Stimulated activated CD4-positive, alpha-beta T cell treated with anti-CD3 and anti-CD28 coated beads, Interleukin-2, amount 100 ng/mL, for 48 hours (primary cell): ENCODE results near the gene ZNF649.
"Not testable (repeated sequence)": the region's sequence is repeated elsewhere in the genome, so short reads cannot be mapped to it uniquely, and the experiment has no call there.

ENCODE experiments used
- DNase-seq, 2 donors: peaks; one replicate each; pipeline ENCODE4 v3.0.0-alpha.2; 2020

ZNF649 gene

GRCh38 chr19:51904331-51905165 lies at the start of gene ZNF649:
TSS of gene ZNF649 (minus strand) at chr19:51905017. CDS start at chr19:51900107, 4,910 bp downstream.
- DNase-seq: peak; percentile 74 to 77

- DNase-seq: no peak
These were observed 44.2 kb upstream of the ZNF649 start for GRCh38 chr19:51948975-51949374.

GRCh38 chr19:51946602-51947001 lies 41.8 kb upstream of the ZNF649 start:
- no peak for DNase-seq

- DNase-seq: no peak
These were observed 40.2 kb upstream of the ZNF649 start for GRCh38 chr19:51944798-51945552.

GRCh38 chr19:51938936-51939335 lies 34.1 kb upstream of the ZNF649 start:
- DNase-seq: no peak

GRCh38 chr19:51931921-51932320 lies 27.1 kb upstream of the ZNF649 start:
- DNase-seq: no peak

DNA sequence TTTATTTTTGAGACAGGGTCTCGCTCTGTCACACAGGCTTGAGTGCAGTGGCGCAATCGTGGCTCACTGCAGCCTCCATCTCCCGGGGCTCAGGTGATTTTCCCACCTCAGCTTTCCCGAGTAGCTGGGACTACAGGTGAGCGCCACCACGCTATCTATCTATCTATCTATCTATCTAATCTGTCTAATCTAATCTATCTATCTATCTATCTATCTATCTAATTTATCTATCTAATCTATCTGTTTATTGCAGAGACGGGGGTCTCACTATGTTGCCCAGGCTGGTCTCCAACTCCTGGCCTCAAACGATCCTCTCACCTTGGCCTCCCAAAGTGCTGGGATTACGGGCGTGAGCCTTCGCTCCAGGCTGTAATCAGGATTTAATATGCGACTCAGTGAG lies 23.0 kb upstream of the ZNF649 start:
- no peak for DNase-seq

DNA sequence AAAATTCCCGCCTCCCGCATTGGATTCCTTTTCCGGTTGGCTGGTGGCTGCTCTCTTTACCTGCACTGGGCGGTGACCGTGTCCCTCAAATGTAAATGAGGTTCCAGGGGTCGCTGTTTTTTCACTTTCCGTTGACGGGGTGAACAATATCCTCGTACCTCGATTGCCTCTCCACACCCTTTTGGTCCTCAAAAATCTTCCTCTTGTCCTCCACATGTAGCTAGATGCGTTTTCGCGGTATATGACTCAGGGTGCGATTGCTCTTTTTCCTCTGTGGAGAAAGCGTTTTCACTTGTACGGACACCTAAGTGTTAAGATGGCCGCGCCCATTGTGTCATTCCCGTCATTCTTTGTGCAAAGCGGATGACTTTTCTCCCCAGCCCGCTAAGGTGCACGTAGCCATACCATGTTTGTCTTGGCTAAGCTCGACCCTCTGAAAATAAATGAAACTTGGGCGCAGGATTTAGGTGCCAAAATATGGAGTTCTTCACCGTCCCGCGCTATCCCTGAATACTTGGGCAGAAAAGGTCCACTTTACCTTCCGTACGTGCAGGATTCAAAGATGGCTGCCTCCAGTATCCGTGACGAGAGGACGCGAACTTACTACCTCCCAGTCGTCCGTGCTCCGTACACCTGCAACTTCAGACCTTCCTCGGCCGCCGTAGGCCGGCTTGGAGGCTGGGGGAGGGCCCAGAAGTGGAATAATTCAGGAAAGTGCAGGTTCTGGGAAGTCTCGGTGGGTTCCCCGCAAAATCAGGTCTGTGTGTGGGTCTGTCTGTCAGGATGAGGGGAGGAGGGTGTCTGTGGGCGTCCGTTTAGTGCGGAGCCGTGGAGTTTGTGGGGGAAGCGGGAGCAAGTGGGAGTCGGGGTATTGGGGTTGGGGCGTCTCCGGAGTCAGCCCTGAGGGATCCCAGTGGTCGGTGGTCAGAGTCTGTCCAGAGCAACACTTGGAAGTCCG lies 22.2 kb upstream of the ZNF649 start, which contains the start of gene ZNF613:
ZNF613 (plus strand) TSS at position 689 of the 958 bp plus-strand sequence. CDS start 8,749 bp downstream, outside the sequence.
- DNase-seq: peak; percentile 73 to 74

DNA sequence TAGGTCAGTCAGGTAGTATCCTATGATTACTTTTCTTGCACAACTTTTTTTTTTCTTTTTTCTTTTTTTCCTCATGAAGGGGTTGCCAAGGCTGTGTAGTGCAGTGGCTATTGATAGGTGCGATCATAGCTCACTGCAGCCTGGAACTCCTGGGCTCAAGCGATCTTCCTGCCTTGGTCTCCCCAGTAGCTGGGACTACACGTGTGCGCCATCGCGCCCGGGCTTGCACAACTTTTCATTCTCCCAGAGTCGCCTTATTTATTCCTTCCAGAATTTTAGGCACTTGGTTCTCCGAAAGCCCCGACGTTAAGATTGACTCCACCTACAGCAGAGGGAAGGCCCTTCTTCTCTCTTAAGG lies 21.6 kb upstream of the ZNF649 start:
- no peak for DNase-seq

DNA sequence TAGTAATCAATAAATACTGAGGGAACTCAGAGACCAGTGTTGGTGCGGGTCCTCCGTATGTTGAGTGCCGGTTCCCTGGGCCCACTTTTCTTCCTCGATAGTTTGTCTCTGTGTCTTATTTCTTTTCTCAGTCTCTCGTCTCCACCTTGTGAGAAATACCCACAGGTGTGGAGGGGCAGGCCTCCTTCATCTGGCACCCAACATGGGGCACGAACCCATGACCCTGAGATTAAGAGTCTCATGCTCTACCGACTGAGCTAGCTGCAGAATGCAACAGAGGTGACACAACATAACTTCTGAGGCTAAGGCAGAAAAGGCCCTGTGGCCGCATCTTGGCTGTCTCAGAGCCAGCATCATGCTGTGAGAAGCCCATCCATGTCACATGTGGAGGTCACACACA lies 17.1 kb upstream of the ZNF649 start:
- DNase-seq: no peak

DNA sequence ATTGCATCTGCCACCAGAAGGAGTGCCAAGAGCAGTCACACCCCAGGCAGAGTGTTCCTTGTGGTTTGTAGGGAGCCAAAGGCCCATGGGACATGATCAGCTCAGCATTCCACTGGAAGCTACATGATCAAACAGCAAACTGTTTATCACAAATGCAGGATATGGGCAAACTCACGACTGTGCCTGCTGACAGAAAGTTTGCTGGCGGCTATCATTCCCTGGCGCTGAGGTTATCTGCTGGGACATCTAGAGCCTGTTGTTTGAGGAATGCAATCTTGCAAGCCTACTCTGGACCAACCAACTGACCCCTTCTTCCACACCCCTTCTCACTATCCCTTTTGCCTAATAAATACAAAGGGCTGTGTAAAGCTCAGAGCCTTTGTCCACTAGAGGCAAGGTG lies 14.8 kb upstream of the ZNF649 start:
- no peak for DNase-seq

DNA sequence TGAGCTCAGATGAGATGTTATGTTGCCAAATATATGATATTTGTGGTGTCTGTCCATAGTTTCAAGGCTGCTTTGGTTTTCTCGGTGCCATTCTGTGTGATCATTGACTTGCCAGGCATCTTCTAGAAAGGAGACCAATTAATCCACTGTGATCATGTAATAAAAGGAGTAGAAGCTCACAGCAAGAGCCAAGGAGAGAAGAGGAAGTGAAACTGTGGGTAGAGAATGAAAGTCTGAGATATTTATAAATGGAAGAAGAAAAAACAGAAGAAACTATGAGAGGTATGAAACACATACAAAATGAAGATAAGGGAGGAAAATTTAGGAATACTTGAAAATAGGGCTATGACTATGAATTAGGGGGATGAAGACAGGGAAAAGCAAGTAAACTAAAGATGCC lies 11.3 kb upstream of the ZNF649 start:
- no peak for DNase-seq

GRCh38 chr19:51915324-51915867 lies 10.6 kb upstream of the ZNF649 start:
- no peak for DNase-seq

DNA sequence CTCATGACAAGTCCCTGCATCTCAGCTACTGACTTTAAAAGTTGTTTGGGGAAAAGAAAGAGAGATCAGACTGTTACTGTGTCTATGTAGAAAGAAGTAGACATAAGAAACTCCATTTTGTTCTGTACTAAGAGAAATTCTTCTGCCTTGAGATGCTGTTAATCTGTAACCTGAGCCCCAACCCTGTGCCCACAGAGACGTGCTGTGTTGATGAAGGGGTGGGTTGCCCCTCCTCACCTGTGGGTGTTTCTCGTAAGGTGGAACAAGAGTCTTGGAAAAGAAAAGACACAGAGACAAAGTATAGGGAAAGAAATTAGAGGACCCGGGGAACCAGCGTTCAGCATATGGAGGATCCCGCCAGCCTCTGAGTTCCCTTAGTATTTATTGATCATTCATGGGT lies 3.2 kb upstream of the ZNF649 start:
- DNase-seq: not testable (repeated sequence)

DNA sequence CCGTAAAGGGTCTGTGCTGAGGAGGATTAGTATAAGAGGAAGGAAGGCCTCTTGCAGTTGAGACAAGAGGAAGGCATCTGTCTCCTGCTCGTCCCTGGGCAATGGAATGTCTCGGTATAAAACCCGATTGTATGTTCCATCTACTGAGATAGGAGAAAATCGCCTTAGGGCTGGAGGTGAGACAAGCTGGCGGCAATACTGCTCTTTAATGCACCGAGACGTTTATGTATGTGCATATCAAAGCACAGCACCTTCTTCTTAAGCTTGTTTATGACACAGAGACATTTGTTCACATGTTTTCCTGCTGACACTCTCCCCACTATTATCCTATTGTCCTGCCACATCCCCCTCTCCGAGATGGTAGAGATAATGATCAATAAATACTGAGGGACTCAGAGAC lies 1.3 kb upstream of the ZNF649 start:
- DNase-seq: not testable (repeated sequence)

- not testable (repeated sequence) for DNase-seq
These were observed 822 bp upstream of the ZNF649 start for GRCh38 chr19:51905639-51906038.

- DNase-seq: no peak
These were observed 389 bp upstream of the ZNF649 start for GRCh38 chr19:51905206-51905605.

- no peak for DNase-seq
These were observed 1.6 kb downstream of the ZNF649 start for GRCh38 chr19:51903192-51903591.

DNA sequence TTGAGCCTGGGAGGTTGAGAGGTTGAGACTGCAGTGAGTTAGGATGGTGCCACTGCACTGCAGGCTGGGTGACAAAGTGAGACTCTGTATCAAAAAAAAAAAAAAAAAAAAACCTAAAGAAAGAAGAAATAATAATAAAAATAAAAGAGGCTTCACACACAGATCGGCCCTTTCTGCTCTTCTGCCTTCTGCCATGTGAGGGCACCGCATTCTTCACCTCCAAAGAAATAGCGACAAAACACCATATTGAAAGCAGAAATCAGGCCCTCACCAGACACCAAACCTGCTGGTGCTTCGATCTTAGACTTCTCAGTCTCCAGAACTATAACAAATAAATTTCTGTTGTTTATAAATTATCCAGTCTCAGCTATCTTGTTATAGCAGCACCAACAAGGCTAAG lies 3.0 kb downstream of the ZNF649 start:
- DNase-seq: no peak

- no peak for DNase-seq
These were observed 13.5 kb downstream of the ZNF649 start for GRCh38 chr19:51891193-51891747.

DNA sequence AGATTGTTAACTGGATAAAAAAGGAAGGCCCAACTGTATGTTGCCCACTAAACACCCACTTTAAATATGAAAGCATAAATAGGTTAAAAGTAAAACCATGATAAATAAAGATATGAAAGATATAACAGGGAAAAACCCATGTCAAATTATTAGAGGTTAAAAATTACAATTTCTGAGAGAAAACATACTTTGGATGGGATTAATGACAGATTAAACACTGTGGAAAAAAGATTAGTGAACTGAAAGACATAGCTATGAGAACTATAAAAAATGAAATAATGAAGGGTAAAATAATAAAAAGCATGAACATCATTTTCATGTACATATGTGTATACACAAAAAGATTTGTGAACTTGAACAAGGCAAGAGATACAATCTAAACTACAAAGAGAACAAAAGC lies 14.9 kb downstream of the ZNF649 start:
- DNase-seq: no peak
